Glomerular visceral epithelial cell (primary cell): ENCODE results near the gene HNRNPC.

Experiments used
- DNase-seq: peaks from one replicate; pipeline ENCODE4 v3.0.0-alpha.2; 2016; ENCODE audit errors: extremely low spot score

The HNRNPC gene

GRCh38 chr14:21210023-21210422 lies 59.2 kb downstream of the HNRNPC start:
- DNase-seq, result no peak

GRCh38 chr14:21209185-21209584 lies 60.1 kb downstream of the HNRNPC start:
- no peak for DNase-seq

- no peak for DNase-seq
Observed at GRCh38 chr14:21208554-21208953, 60.7 kb downstream of the HNRNPC start.

- no peak for DNase-seq
Observed at GRCh38 chr14:21206753-21207684, 62.2 kb downstream of the HNRNPC start.

- no peak for DNase-seq
Observed at GRCh38 chr14:21205678-21206581, 63.3 kb downstream of the HNRNPC start.

- DNase-seq, result no peak
Observed at GRCh38 chr14:21205026-21205677, 64.1 kb downstream of the HNRNPC start.

GRCh38 chr14:21204167-21205025 lies 64.8 kb downstream of the HNRNPC start:
- DNase-seq, result no peak

GRCh38 chr14:21203470-21204166 lies 65.6 kb downstream of the HNRNPC start:
- DNase-seq, result no peak

GRCh38 chr14:21202463-21203358 lies 66.5 kb downstream of the HNRNPC start:
- DNase-seq, result no peak

- DNase-seq, result no peak
Observed at GRCh38 chr14:21201732-21202462, 67.3 kb downstream of the HNRNPC start.

- no peak for DNase-seq
Observed at GRCh38 chr14:21200752-21201461, 68.3 kb downstream of the HNRNPC start.

- peak; percentile 5 for DNase-seq
Observed at GRCh38 chr14:21199611-21200560, 69.4 kb downstream of the HNRNPC start.

GRCh38 chr14:21197418-21198205 lies 71.6 kb downstream of the HNRNPC start:
- peak; percentile 20 for DNase-seq

GRCh38 chr14:21194597-21194996 lies 74.6 kb downstream of the HNRNPC start:
- no peak for DNase-seq

GRCh38 chr14:21192875-21193535 lies 76.2 kb downstream of the HNRNPC start:
- peak; percentile 17 for DNase-seq

- DNase-seq, result peak; percentile 13
Observed at GRCh38 chr14:21192447-21192822, 76.8 kb downstream of the HNRNPC start.
